ENCODE measurements around the gene MLN.
A peak's percentile ranks its signal among the peaks of the same experiment; 100 is the strongest.

The MLN gene

GRCh38 chr6:33820243-33820642 is 16.4 kb upstream of the MLN start:
- DNase-seq (ENCODE audit: insufficient read length, low spot score) (no peak), FAIRE-seq (no peak)

GRCh38 chr6:33819021-33819420 is 15.2 kb upstream of the MLN start:
- no peak for DNase-seq (ENCODE audit: insufficient read length, low spot score)
- no peak for TF ChIP-seq CTCF (IDR thresholded peaks at IDR 0.05; ENCODE audit: insufficient read depth, missing control alignments)
- no peak for FAIRE-seq

More at GRCh38 chr6:33820243-33820642, 16.4 kb upstream of the MLN start:
- TF ChIP-seq CTCF (IDR thresholded peaks at IDR 0.05; ENCODE audit: insufficient read depth, missing control alignments) = no peak

- FAIRE-seq (no peak), DNase-seq (ENCODE audit: insufficient read length, low spot score) (no peak)
- no peak for TF ChIP-seq CTCF (IDR thresholded peaks at IDR 0.05; ENCODE audit: insufficient read depth, missing control alignments)
Observed at GRCh38 chr6:33818293-33818692, 14.5 kb upstream of the MLN start.

- FAIRE-seq (no peak), DNase-seq (ENCODE audit: insufficient read length, low spot score) (no peak)
- no peak for TF ChIP-seq CTCF (IDR thresholded peaks at IDR 0.05; ENCODE audit: insufficient read depth, missing control alignments)
Observed at GRCh38 chr6:33817489-33817888, 13.7 kb upstream of the MLN start.

- no peak for DNase-seq (ENCODE audit: insufficient read length, low spot score)
- no peak for TF ChIP-seq CTCF (IDR thresholded peaks at IDR 0.05; ENCODE audit: insufficient read depth, missing control alignments)
- no peak for FAIRE-seq
Observed at GRCh38 chr6:33816911-33817310, 13.1 kb upstream of the MLN start.

- DNase-seq (ENCODE audit: insufficient read length, low spot score) = peak; percentile 74
- no peak for TF ChIP-seq CTCF (IDR thresholded peaks at IDR 0.05; ENCODE audit: insufficient read depth, missing control alignments)
- FAIRE-seq = peak; percentile 35
Observed at GRCh38 chr6:33815854-33816253, 12.1 kb upstream of the MLN start.

- no peak for DNase-seq (ENCODE audit: insufficient read length, low spot score)
- no peak for TF ChIP-seq CTCF (IDR thresholded peaks at IDR 0.05; ENCODE audit: insufficient read depth, missing control alignments)
- FAIRE-seq = no peak
Observed at GRCh38 chr6:33813990-33814985, 10.5 kb upstream of the MLN start.
